GM18907 (cell line): ENCODE results near the gene SUPT3H.

ENCODE experiments used
- ATAC-seq: cut with Tn5 transposase; IDR thresholded peaks from one replicate; pipeline ENCODE4 v1.9.1; 2021; ENCODE audit warnings: mild to moderate bottlenecking, moderate library complexity; ENCODE audit not compliant: unreplicated experiment

Gene SUPT3H

GRCh38 chr6:45377554-45378333, at the start of gene SUPT3H:
SUPT3H (minus strand) TSS chr6:45377934.
- peak; percentile 94 for ATAC-seq

GRCh38 chr6:45426251-45426650, 48.5 kb upstream of the SUPT3H start:
- ATAC-seq, result no peak

- ATAC-seq, result no peak
Measured at GRCh38 chr6:45424451-45424861, 46.7 kb upstream of the SUPT3H start.

GRCh38 chr6:45423824-45424450, 46.2 kb upstream of the SUPT3H start:
- no peak for ATAC-seq

DNA sequence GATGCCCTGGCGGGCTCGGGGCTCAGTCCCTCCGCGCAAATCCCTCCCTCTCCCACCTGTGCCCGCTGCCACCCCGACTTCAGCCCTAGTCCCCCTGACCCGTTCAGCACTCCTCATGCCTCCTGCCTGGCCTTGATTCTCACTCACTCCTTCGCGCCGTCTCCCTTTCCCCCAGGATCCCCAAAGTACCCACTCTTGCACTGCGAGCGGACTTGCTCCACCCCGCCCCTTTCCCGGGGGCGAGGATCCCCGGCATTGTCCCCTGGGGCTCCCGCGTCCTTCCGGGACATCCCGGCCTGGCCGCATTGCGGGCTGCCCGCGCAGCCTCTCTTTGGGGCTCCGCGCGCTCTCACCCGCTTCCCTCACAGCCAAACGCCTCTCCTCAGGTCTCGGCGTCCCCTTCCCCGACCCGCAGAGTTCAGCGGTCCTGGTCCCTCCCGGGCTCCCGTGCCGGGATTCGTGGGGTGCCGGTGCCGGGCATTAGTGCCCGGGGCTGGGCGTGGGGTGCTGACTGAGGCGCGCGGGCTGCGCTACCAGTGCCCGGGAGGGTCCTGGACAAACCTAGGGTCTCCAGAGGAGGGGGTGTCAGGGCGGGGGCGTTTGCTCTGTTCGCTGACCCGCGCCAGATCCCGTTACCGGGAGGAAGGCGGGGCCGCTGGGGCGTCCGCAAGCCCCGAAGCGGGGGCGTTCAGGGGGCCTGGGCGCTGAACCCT, 45.5 kb upstream of the SUPT3H start:
- no peak for ATAC-seq

DNA sequence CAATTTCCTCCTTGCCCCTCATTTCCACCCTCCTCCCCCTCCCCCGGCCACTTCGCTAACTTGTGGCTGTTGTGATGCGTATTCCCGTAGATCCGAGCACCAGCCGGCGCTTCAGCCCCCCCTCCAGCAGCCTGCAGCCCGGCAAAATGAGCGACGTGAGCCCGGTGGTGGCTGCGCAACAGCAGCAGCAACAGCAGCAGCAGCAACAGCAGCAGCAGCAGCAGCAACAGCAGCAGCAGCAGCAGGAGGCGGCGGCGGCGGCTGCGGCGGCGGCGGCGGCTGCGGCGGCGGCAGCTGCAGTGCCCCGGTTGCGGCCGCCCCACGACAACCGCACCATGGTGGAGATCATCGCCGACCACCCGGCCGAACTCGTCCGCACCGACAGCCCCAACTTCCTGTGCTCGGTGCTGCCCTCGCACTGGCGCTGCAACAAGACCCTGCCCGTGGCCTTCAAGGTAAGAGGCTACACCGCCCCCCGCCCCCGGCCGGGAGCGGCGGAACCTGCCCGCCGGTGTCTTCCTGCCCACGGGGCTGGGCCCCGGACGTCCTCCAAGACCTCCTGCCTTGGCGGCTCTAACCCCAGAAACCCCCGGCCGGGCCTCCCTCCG, 44.9 kb upstream of the SUPT3H start:
- no peak for ATAC-seq

GRCh38 chr6:45421709-45422502, 44.2 kb upstream of the SUPT3H start:
- ATAC-seq, result no peak

- no peak for ATAC-seq
Measured at GRCh38 chr6:45420909-45421708, 43.4 kb upstream of the SUPT3H start.

GRCh38 chr6:45420083-45420908, 42.6 kb upstream of the SUPT3H start:
- ATAC-seq, result no peak

DNA sequence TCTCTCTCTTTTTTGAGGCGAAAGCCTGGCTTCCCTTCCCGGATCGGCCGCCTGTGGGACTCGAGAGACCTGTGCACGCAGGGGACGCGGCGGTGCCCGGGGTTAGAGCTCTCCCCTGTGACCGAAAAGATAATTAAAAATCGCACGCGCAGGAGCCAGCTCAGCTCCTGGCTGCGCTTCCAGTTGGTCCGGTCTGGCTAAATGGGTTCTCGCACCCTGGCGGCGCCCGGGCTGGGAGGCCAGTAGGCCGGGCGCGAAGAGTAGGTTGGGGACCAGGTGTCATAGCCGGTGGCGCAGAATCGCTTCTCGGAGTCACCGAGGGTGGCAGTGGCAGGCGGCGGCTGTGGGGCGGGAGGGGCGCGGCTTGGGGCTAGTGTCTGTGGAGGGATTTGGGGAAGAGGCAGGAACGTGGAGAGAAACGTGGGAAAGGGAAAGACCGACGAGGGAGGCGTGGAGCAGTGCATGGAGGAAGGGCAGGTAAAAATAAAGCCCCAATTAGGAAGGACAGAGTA, 41.9 kb upstream of the SUPT3H start:
- no peak for ATAC-seq

DNA sequence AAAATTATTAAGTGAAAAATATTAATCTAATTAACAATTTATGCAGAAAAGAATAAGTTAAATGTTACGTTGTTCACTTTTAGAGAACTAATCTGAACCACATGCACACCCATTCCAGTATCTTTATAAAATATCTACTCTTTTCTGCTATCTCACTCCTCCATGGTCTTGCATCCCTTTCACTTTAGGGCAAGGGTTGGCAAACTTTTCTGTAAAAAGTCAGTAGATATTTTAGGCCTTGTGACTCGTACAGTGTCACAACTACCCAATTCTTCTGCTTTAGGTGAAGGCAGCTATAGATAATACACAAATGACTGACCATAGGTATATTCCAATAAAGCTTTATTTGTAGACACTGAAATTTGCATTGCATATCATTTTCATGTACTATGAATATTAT, 39.7 kb upstream of the SUPT3H start:
- ATAC-seq, result no peak

DNA sequence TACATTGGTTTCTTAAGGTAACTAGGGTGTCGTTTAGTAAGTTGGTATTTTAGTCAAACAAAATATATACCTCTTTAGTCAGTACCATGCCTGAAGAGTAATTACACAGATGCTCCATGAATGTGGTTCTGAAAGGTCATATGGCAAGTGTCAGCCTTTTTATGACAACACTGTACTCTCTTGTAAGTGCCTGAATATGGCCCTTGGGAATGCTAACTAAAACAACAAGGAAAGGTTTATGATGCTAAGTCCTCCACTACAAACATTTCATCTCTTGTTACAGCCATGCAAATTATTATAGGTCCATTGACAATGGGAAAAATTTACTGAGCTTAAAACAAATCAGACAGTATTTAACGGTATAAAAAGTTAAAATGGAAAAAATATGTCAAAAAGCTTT, 39.0 kb upstream of the SUPT3H start:
- ATAC-seq, result no peak

DNA sequence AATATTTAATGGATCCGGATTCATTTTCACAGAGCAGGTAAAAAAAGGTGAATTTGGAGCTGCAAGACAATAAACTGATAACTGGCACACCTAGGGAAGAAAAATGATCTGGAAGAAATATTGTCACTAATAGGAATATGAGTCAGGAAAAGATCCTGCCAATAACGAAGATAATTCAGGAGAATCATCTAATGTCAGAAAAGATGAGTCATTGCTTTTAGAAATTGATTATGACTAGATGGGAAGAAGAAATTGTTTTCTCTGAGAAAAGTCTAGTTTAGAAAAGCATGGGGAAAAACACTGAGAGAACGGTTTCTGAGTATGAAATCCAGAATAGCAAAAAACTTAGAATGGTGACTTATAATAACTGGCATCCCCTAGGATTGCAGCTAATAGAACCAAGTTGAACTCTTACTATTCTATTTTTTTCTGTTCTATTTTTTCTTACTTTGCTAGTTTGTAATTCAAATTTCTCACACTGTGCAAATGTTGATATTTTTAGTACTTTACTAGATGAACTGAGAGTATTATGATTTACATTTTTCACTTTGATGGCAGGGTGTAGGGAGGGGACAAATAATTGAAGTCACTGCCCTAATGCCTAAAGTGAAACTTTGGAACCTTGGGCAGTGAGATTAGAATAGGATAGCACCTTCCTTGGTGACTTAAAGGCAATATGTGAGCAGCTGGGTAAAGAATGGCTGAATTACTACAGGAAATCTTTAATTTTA, 38.2 kb upstream of the SUPT3H start:
- ATAC-seq, result no peak

DNA sequence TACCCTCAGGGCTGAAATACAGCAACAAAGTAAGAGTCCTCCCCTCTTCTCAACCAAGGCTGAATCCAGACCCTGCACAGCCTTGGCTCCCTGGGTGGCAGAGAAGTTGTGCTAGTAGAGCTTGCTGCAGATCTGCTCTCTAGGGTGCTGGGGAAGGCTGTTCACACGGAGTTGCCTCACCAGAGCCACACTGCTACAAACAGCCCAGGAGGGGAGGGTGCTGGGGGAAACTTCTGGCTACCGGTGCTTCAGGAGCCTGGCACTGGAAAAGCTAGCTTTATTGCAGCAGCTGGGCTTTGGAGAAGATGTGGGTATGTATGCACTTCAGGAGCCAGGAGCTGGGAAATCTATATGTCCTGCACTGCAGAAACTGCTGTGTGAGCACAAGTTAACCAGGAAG, 37.6 kb upstream of the SUPT3H start:
- ATAC-seq, result no peak

GRCh38 chr6:45411959-45412358, 34.2 kb upstream of the SUPT3H start:
- no peak for ATAC-seq

DNA sequence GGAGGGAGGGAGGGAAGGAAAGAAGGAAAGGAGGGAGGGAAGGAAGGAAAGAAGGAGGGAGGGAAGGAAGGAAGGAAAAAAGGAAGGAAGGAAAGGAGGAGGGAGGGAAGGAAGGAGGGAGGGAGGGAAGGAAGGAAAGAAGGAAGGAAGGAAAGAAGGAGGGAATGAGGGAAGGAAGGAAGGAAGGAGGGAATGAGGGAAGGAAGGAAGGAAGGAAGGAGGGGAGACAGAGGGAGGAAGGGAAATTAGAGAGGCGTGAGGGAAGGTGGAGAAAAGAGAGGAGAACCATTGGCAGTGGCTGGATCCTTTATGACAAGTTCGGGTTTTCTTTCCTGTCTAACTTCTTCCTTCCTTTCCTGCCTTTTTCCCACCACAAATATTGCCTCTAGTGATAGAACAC, 22.3 kb upstream of the SUPT3H start:
- no peak for ATAC-seq

GRCh38 chr6:45398075-45398813, 20.5 kb upstream of the SUPT3H start:
- ATAC-seq, result no peak
